H1 (cell line): ENCODE data around the gene VPS13D. TPM values are rescaled to one million over a fixed set of nuclear protein-coding genes. Genes with fewer than 3 reads are reported as not detected.

ENCODE experiments used
- CTCF ChIA-PET: fragments of 300-600 bp; sonication (Branson Sonifier 250); formaldehyde crosslinking; loops from one replicate; lab custom pipeline; 2021; ENCODE audit not compliant: partially characterized antibody; lab: Charles Lee
- POLR2A ChIA-PET: fragments of 300-600 bp; sonication (Branson Sonifier 250); formaldehyde crosslinking; loops from one replicate; lab custom pipeline; 2021; ENCODE audit warnings: inconsistent platforms; ENCODE audit not compliant: partially characterized antibody; lab: Charles Lee
- DNase-seq, 2 experiments: peaks; one replicate each; pipeline versions ENCODE4 v3.0.0 to v3.0.0-alpha.2; 2010 to 2022; ENCODE audit warnings: low spot score in 2 of 2, low read depth in 1 of 2, mixed read lengths in 1 of 2
- FAIRE-seq: peaks from 2 replicates; lab custom pipeline; 2011; peaks lifted over from hg19 to GRCh38; lab: Jason Lieb, UNC
- H2AFZ ChIP-seq: 2 replicates; pipeline ENCODE4 v1.8.1; 2012; ENCODE audit warnings: low read length, inconsistent platforms
- H2AK5ac ChIP-seq: 2 replicates; pipeline ENCODE4 v1.6.1; 2013; ENCODE audit warnings: low read depth, low read length
- H2BK120ac ChIP-seq: replicated peaks from 2 replicates; pipeline ENCODE3; 2013; ENCODE audit warnings: low read depth, low read length, inconsistent platforms
- H2BK12ac ChIP-seq: 2 replicates; pipeline ENCODE4 v1.6.1; 2013; ENCODE audit warnings: low read depth, low read length
- H2BK15ac ChIP-seq: 2 replicates; pipeline ENCODE4 v1.6.1; 2013; ENCODE audit warnings: low read length
- H2BK20ac ChIP-seq: 2 replicates; pipeline ENCODE4 v1.6.1; 2013; ENCODE audit warnings: low read length
- H2BK5ac ChIP-seq: 2 replicates; pipeline ENCODE4 v1.6.1; 2013; ENCODE audit warnings: low read depth, low read length
- H3K14ac ChIP-seq: 2 replicates; pipeline ENCODE4 v1.6.1; 2013; ENCODE audit warnings: inconsistent platforms; ENCODE audit not compliant: insufficient read length
- H3K18ac ChIP-seq: 2 replicates; pipeline ENCODE4 v1.6.1; 2013; ENCODE audit warnings: low read length; ENCODE audit errors: extremely low read depth
- H3K23ac ChIP-seq: 2 replicates; pipeline ENCODE4 v1.6.1; 2013; ENCODE audit warnings: inconsistent platforms; ENCODE audit not compliant: insufficient read length
- H3K23me2 ChIP-seq: 2 replicates; pipeline ENCODE4 v1.6.1; 2013; ENCODE audit warnings: low read depth, low read length
- H3K27ac ChIP-seq: 2 replicates; pipeline ENCODE4 v1.6.1; 2011; ENCODE audit warnings: low read depth, low read length, inconsistent platforms
- H3K27me3 ChIP-seq, 4 experiments: replicated peaks in 1 of 4; 1 replicate in 1 of 4; 2 replicates in 3 of 4; pipeline versions ENCODE4 v1.6.1 to v1.8.1; 2011 to 2013; ENCODE audit warnings: low read length in 3 of 4, mild to moderate bottlenecking in 3 of 4, inconsistent platforms in 2 of 4, mixed read lengths in 2 of 4, moderate library complexity in 1 of 4; ENCODE audit not compliant: control insufficient read depth in 3 of 4, insufficient read depth in 3 of 4; ENCODE audit errors: extremely low read depth in 1 of 4
- H3K36me3 ChIP-seq, 4 experiments: 2 replicates each; pipeline versions ENCODE4 v1.6.1 to v1.8.1; 2011 to 2013; ENCODE audit warnings: mild to moderate bottlenecking in 4 of 4, low read length in 3 of 4, moderate library complexity in 2 of 4, control low read depth in 1 of 4, inconsistent platforms in 1 of 4; ENCODE audit not compliant: insufficient read depth in 4 of 4, control insufficient read depth in 2 of 4
- H3K4ac ChIP-seq: replicated peaks from 2 replicates; pipeline ENCODE3; 2013; ENCODE audit warnings: low read length, low read depth, mixed read lengths, inconsistent platforms; ENCODE audit not compliant: insufficient read length
- H3K4me1 ChIP-seq, 4 experiments: replicated peaks in 1 of 4; 1 replicate in 1 of 4; 2 replicates in 3 of 4; pipeline versions ENCODE4 v1.6.1 to v1.8.1; 2011 to 2013; ENCODE audit warnings: low read length in 3 of 4, inconsistent platforms in 2 of 4, mixed read lengths in 1 of 4; ENCODE audit not compliant: insufficient read depth in 4 of 4, control insufficient read depth in 3 of 4
- H3K4me2 ChIP-seq, 2 experiments: 2 replicates each; pipeline versions ENCODE4 v1.6.1 to v1.8.1; 2011 to 2013; ENCODE audit warnings: low read depth in 2 of 2, low read length in 2 of 2, control low read depth in 1 of 2, inconsistent platforms in 1 of 2, mild to moderate bottlenecking in 1 of 2; ENCODE audit not compliant: insufficient read depth in 1 of 2
- H3K4me3 ChIP-seq, 4 experiments: fragments of 200-600, 300-600 bp in 1 of 4; sonication (generic), shearing (Covaris generic), sonication (Bioruptor Twin) in 1 of 4; 2 replicates each; pipeline versions ENCODE4 v1.5.1 to v1.8.1; 2011 to 2016; ENCODE audit warnings: low read length in 4 of 4, low read depth in 3 of 4, control low read depth in 2 of 4, inconsistent platforms in 2 of 4, mild to moderate bottlenecking in 2 of 4, mixed read lengths in 1 of 4, moderate library complexity in 1 of 4; ENCODE audit not compliant: insufficient read depth in 2 of 4; ENCODE audit errors: extremely low read depth in 1 of 4
- H3K56ac ChIP-seq: replicated peaks from 2 replicates; pipeline ENCODE3; 2013; ENCODE audit warnings: low read depth, mild to moderate bottlenecking, mixed read lengths, low read length, inconsistent platforms; ENCODE audit not compliant: insufficient read length
- H3K79me1 ChIP-seq: 2 replicates; pipeline ENCODE4 v1.6.1; 2013; ENCODE audit warnings: low read depth, low read length, control low read depth
- H3K79me2 ChIP-seq, 2 experiments: 2 replicates each; pipeline versions ENCODE4 v1.6.1 to v1.8.1; 2012 to 2013; ENCODE audit warnings: low read length in 2 of 2, mild to moderate bottlenecking in 2 of 2, inconsistent platforms in 1 of 2; ENCODE audit not compliant: insufficient read depth in 2 of 2, control insufficient read depth in 1 of 2
- H3K9ac ChIP-seq, 4 experiments: replicated peaks in 1 of 4; 1 replicate in 1 of 4; 2 replicates in 3 of 4; pipeline versions ENCODE4 v1.6.1 to v1.8.1; 2011 to 2013; ENCODE audit warnings: low read depth in 3 of 4, low read length in 3 of 4, control low read depth in 2 of 4, mild to moderate bottlenecking in 2 of 4, moderate library complexity in 2 of 4, inconsistent platforms in 1 of 4; ENCODE audit errors: extremely low read depth in 1 of 4
- H3K9me3 ChIP-seq, 2 experiments: 2 replicates each; pipeline versions ENCODE4 v1.6.1 to v1.8.1; 2012 to 2013; ENCODE audit warnings: mild to moderate bottlenecking in 2 of 2, moderate library complexity in 2 of 2, control low read depth in 1 of 2, inconsistent platforms in 1 of 2, low read depth in 1 of 2, low read length in 1 of 2, mixed read lengths in 1 of 2; ENCODE audit not compliant: insufficient read depth in 2 of 2
- H4K20me1 ChIP-seq, 2 experiments: replicated peaks in 1 of 2; 2 replicates each; pipeline versions ENCODE3 to v1.8.1; 2011 to 2013; ENCODE audit warnings: inconsistent platforms in 2 of 2, low read length in 2 of 2, mild to moderate bottlenecking in 1 of 2; ENCODE audit not compliant: insufficient read depth in 2 of 2, control insufficient read depth in 1 of 2
- H4K5ac ChIP-seq: 2 replicates; pipeline ENCODE4 v1.6.1; 2013; ENCODE audit warnings: low read length, low read depth, mixed read lengths, inconsistent platforms; ENCODE audit not compliant: insufficient read length
- H4K8ac ChIP-seq: 2 replicates; pipeline ENCODE4 v1.8.0; 2013; ENCODE audit warnings: mild to moderate bottlenecking, moderate library complexity, low read length, inconsistent platforms; ENCODE audit not compliant: insufficient read depth; ENCODE audit errors: extremely low read depth
- H4K91ac ChIP-seq: replicated peaks from 2 replicates; pipeline ENCODE3; 2013; ENCODE audit warnings: low read length, mixed read lengths, inconsistent platforms; ENCODE audit not compliant: insufficient read length
- ASH2L ChIP-seq: fragments of 200-600, 300-600 bp; sonication (generic); IDR thresholded peaks from one replicate; pipeline ENCODE4 v1.7.1; 2017; ENCODE audit warnings: low read length
- EGR1 ChIP-seq: IDR thresholded peaks from 2 replicates; pipeline ENCODE4 v1.6.1; 2011; ENCODE audit warnings: low read depth, low read length, borderline replicate concordance
- GABPA ChIP-seq: IDR thresholded peaks from 2 replicates; pipeline ENCODE4 v1.6.1; 2011; ENCODE audit warnings: mild to moderate bottlenecking, low read length, moderate library complexity, borderline replicate concordance; ENCODE audit not compliant: insufficient read depth
- KDM1A ChIP-seq: fragments of 200-600, 300-600 bp; sonication (generic); IDR thresholded peaks from 2 replicates; pipeline ENCODE4 v1.7.1; 2016; ENCODE audit warnings: mild to moderate bottlenecking, low read length, borderline replicate concordance
- RAD21 ChIP-seq, 2 experiments: IDR thresholded peaks in 1 of 2; conservative IDR thresholded peaks in 1 of 2; 2 replicates each; pipeline ENCODE4 v1.6.1; 2011; ENCODE audit warnings: low read depth in 2 of 2, low read length in 2 of 2, improper control_type of control experiment in 1 of 2, inconsistent platforms in 1 of 2, mild to moderate bottlenecking in 1 of 2, moderate library complexity in 1 of 2
- SP1 ChIP-seq: IDR thresholded peaks from 2 replicates; pipeline ENCODE4 v1.6.1; 2011; ENCODE audit warnings: low read depth, low read length
- TEAD4 ChIP-seq: IDR thresholded peaks from 2 replicates; pipeline ENCODE4 v1.6.1; 2012; ENCODE audit warnings: low read depth, low read length, inconsistent platforms, mixed read lengths
- YY1 ChIP-seq: IDR thresholded peaks from 2 replicates; pipeline ENCODE4 v1.6.1; 2011; ENCODE audit warnings: low read depth, mild to moderate bottlenecking, low read length
- ZNF274 ChIP-seq: IDR thresholded peaks from 2 replicates; pipeline ENCODE4 v1.7.0; 2012; ENCODE audit warnings: low read length, borderline replicate concordance; ENCODE audit errors: extremely low read depth
- WGBS, 2 experiments: shearing (Covaris generic) in 1 of 2; methylation state at CpG; one replicate each; pipeline versions ENCODE4 v1.1.6 to v1.1.7; 2013 to 2015; ENCODE audit warnings: low lambda C conversion rate in 2 of 2, mixed read lengths in 2 of 2, inconsistent platforms in 1 of 2, low coverage in 1 of 2, missing lambda C conversion rate in 1 of 2; ENCODE audit not compliant: insufficient replicate concordance in 2 of 2, insufficient coverage in 1 of 2, insufficient read length in 1 of 2; ENCODE audit errors: extremely low coverage in 1 of 2, missing lambda C conversion rate in 1 of 2; 5-methylcytosine and 5-hydroxymethylcytosine counted together
- polyA plus RNA-seq, 7 experiments: library from polyadenylated mRNA; depleted of rRNA in 3 of 7; stranded (reverse) in 5 of 7; unstranded in 2 of 7; fragments of >200 nt in 5 of 7; fragments of 200-250 nt in 2 of 7; gene quantifications; 1 replicate in 5 of 7; 2 replicates in 1 of 7; 4 replicates in 1 of 7; pipeline versions ENCODE4 v1.2.1 to v1.2.3, GENCODE V29; 2011 to 2013; ENCODE audit warnings: missing spikeins in 2 of 7, mixed read lengths in 2 of 7
- total RNA-seq: library from RNA; stranded (reverse); fragmentation: NEBNext Ultra II Directional; extraction: Animal tissue kit (Norgen Biotek cat#: 25700); gene quantifications from 2 replicates; pipeline ENCODE4 v1.2.1, GENCODE V29; 2021

Gene VPS13D
- total and polyA plus RNA-seq, 2 of the 8 experiments (the other 6 are each of a cell fraction or from before 2014, with no cell fraction given): 10.9 to 31.2 TPM

DNA sequence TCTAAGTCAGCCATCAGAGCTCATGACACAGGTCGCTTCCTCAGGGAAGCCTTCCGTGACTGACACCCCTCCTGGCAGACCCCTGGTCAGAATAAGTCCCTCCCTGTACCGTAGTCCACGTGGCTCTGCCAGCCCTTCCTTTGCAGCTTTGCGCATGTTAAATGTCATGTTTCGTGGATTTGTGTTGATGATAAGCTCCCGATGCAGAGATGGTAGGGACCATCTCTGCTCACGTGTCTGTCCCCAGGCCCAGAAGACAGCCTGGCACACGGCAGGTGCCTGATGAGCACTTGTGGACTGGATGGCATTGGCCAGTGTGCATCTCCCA lies 312.3 kb downstream of the VPS13D start:
- no peaks in the 10 kb centered on the region for H4K20me1 ChIP-seq
- FAIRE-seq: no peak
- ChIA-PET POLR2A (interaction anchor here (0.6 to 1.0 kb wide), 2 partner anchors 53 to 1393 kb away, joined by 3 read pairs; no protein-coding TSS in a partner anchor), CTCF (interaction anchor here (0.6 to 1.6 kb wide), 3 partner anchors 129 to 267 kb away, joined by 3 to 5 read pairs (median 4); no protein-coding TSS in a partner anchor)
- no peak overlapping the region for H4K91ac ChIP-seq
- H3K79me1 ChIP-seq: no peaks in the 10 kb centered on the region
- H3K27me3 ChIP-seq: peaks cover 0 to 5% (median 0%) of the 10 kb centered on the region in 4 experiments; a peak in 1 of 7 replicates
- H4K5ac ChIP-seq: no peak overlapping the region
- H2BK15ac ChIP-seq: 0 out of 2 replicates have a peak overlapping the region, but pooled peaks have one; percentile 1
- no peaks in the 10 kb centered on the region for H3K36me3 ChIP-seq
- no peak overlapping the region for H3K4me3 ChIP-seq
- no peak for TF ChIP-seq YY1
- no peak for TF ChIP-seq SP1
- no peak for TF ChIP-seq ASH2L
- TF ChIP-seq GABPA: no peak
- TF ChIP-seq ZNF274: no peak
- TF ChIP-seq RAD21 (IDR thresholded peaks at IDR 0.05 in 1 of 2, conservative IDR thresholded peaks at IDR 0.05 in 1 of 2; ENCODE audit: low read depth in 2 of 2, low read length in 2 of 2): no peak
- no peak for TF ChIP-seq EGR1
- no peak for TF ChIP-seq TEAD4
- TF ChIP-seq KDM1A: no peak
- TF ChIP-seq, all 59 proteins: peak for 0
- H3K27ac ChIP-seq: no peak overlapping the region
- H2BK120ac ChIP-seq: no peak overlapping the region
- no peak overlapping the region for H3K18ac ChIP-seq
- H4K8ac ChIP-seq: no peak overlapping the region
- 90% methylated on average over 9 of the region's 9 CpGs; no CpG with 5 or more reads in 1 of the 2 experiments for WGBS, 2 experiments
- no peak overlapping the region for H2AK5ac ChIP-seq
- no peak overlapping the region for H3K23ac ChIP-seq
- peaks cover 0 to 18% (median 10%) of the 10 kb centered on the region in 4 experiments; a peak in 6 of 7 replicates for H3K4me1 ChIP-seq
- no peaks in the 10 kb centered on the region for H3K9me3 ChIP-seq
- H2BK5ac ChIP-seq: no peak overlapping the region
- H3K4ac ChIP-seq: no peak overlapping the region
- peaks cover 4% of the 10 kb centered on the region; the same call in 1 of the 2 replicates for H3K23me2 ChIP-seq
- no peak overlapping the region for H3K9ac ChIP-seq
- no peak overlapping the region for H3K4me2 ChIP-seq
- peak overlapping the region; percentile 69; the same call in 1 of the 2 replicates for H2BK12ac ChIP-seq
- no peak for DNase-seq
- H2BK20ac ChIP-seq: 0 out of 2 replicates have a peak overlapping the region, but pooled peaks have one; percentile 35
- no peak overlapping the region for H3K56ac ChIP-seq
- no peak overlapping the region for H2AFZ ChIP-seq
- no peaks in the 10 kb centered on the region for H3K79me2 ChIP-seq
- H3K14ac ChIP-seq: no peak overlapping the region
